HG03064 (cell line): ENCODE results near the gene SERGEF.
"Not testable (repeated sequence)": the region's sequence is repeated elsewhere in the genome, so short reads cannot be mapped to it uniquely, and the experiment has no call there.

ENCODE experiments used
- ATAC-seq: cut with Tn5 transposase; IDR thresholded peaks from one replicate; pipeline ENCODE4 v1.9.1; 2021; ENCODE audit warnings: low read depth; ENCODE audit not compliant: unreplicated experiment

SERGEF gene

DNA sequence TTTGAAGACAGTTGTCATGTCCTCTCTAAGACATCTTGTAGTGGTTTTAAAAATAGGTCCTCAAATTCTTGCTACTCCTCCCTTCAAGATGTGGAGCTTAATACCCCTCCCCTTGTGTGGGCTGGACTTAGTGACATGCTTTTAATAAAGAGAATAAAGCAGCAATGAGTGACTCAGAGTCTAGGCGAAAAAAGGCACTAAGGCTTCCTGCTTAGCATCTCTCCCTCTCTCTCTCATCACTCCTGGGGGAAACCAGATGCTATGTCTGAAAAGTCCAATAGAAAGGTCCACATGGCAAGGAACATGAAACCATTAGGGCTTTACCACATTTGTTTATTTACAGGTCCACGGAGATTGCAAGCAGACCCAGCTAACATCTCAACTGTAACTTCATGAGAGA lies 11.7 kb downstream of the SERGEF start:
- ATAC-seq = no peak

DNA sequence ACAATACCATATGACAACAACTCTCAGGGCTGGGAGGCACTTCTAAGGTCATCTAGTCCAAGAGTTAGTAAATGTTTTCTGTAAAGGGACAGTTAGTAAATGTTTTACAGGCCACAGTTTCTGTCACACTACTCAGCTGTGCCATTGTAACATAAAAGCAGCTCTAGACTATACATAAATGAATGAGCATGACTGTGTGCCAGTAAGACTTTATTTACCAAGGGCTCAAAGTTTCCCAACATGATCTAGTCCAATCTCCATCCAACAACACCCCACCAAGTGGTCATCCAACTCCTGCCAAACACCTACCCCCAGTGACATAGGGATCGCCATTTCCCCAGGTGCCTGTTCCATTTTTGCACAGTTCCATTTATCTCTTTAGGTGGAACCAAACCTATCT lies 12.1 kb downstream of the SERGEF start:
- no peak for ATAC-seq

DNA sequence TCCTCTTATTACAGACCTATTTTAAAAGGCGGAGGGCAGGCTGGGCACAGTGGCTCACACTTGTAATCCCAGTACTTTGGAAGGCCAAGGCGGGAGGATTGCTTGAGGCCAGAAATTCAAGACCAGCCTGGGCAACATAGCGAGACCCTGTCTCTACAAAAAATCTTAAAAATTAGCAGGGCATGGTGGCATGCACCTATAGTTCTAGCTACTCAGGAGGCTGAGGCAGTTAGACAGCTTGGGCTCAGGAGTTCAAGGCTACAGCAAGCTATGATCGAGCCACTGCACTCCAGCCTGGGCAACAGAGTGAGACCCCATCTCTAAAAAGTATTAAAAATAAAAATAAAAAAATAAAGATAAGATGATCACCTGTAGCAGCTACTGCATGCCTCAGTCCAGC lies 12.7 kb downstream of the SERGEF start:
- not testable (repeated sequence) for ATAC-seq

DNA sequence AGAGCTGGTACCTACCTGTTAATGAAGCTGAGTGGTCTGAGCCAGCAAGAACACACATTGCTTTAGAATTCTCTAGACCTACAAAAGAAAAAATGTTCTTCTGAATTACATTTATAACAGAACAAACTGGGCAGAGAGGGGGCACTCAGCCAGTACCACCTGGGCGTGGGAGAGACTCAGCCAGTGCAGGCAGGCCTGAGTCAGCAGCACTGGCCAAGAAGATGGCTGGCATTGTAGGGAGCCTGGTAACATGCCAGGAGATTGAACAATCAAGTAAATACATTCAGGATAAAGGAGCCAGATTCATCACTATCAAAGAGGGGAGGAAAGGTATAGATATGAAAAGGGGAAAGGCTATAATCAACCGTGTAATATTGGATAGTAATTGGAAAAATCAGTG lies 19.9 kb downstream of the SERGEF start:
- no peak for ATAC-seq

DNA sequence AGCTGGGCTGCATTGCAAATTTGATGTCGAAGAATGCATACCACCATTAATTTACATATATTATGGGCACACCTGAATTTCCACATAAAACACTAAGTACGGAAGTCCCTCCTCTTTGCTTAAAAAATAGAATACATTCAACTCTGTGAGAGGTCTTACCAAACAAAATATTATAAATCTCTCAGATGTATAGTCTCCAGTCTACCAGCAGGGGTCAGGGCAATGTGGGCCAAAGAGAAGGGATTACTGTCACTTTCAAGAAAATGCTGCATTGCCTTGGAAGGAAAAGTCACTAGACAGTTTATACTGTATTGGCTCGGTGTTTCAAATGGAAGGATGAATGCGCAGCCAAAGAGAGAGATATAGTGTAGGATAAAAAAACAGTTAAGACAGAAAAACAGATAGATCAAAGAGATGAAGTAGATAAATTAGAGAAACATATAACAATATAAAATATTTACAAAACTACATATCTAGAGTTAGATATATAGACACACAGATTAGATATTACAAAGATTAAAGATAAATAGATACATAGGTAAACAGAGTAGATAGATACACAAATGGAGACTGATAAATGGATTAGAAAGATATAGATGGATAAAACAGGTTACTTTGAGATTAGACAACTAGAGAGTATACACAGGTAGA lies 20.9 kb downstream of the SERGEF start:
- peak; percentile 89 for ATAC-seq

DNA sequence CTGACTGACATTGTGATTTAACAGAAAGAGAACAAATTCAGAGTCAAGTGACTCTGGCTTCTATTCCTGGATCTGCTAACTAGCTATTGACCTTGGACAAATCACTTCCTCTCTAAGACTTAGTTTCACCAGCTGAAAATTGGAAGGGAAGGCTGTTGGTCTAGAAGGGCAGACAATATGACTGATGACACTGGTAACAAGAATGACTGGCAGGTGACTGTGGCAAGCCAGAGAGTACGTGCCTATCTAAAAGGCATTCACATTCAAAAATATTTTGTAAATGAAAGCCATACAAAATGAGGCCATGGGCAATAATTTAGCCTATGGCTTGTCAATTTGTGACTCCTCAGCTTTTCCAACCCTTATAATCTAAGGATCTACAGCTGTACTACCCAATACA lies 23.5 kb downstream of the SERGEF start:
- ATAC-seq = no peak

DNA sequence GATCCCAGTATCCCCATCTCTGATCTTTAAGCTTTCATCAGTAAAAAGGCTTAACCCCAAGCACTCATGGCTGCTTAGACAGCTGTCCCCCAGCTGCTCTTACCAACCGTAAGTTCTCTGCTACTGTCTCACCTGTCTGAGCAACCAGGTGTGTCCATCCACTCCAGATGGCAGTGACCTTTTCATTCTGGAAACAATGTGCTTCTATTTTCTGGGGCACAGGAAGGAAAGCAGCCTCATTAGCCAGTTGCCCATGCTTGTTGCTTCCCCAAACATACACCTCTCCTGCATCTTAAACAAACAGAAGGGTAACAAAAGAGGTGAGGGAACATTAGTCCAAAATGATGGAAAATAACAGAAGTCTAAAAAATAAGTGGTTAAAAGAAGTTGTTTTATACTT lies 24.4 kb downstream of the SERGEF start:
- no peak for ATAC-seq

DNA sequence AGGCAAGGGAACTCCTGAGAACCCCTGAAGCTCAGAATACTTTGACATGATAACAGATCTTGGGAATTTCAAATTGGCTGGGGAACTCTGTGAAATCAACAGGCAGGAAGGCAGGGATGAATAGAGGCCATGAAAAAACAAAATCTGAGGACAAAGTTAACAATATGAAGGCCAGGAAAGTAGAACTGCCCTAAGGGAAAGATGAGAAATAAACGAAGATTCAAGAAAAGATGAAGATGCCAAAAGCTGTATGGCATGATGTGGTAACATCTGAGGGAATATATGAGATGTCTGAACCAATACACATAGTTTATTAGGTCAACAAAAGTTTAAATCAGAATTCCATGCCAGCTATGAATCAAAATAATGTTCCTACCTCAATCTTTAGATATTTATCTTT lies 25.0 kb downstream of the SERGEF start:
- no peak for ATAC-seq

DNA sequence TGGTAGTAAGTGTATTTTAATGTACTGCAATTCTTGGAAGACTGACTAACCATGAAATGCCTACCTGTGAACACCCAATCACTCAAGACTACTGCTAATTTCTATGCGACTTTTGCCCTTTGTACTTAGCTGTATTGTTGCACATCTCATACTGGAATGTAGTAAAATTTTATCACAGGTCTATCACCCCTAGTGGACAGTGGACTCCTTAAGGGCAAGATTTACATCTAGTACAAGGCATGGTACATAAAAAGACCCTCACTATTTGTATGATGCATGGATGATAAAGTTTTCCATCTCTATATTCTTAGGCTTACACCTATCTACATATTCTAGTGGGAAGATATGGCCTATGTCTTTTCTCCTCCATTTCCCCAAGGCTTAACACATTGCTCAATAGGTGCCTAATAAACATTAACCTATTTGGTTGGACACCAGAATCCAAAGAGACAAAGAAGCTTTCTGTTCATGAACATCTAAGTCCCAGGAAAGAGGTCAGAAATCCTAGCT lies 26.1 kb downstream of the SERGEF start:
- ATAC-seq = no peak

DNA sequence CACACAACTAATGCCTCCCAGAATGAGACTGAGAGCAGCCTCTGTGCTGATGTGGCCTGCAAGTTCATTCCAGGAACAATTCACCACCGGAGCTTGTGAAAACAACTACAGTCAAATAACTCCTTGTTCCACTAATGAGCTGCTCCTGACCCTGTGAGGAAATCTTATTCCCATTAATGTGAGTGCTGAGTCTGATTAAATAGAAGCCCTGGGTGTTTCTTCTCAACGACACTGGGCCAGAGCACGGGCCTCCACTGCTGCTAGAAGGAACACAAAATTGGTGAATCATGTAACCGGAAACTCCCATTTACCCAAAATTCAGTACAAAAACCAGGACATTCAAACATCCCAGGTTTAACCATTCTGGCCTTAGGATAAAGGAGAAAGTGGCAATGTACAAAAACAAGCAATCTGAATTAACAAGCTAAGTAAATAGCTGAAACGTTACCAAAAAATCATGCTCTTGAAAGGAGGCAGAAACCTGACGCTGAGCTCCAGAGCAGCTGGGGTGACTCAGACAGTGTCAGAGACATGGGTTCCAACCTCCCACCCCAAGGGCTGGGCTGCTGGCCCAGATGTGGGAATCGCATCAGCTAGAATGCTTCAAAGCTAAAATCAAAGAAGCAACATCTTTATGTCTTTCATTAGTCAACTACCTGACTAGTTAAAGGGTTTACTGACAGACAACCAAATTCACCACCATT lies 26.7 kb downstream of the SERGEF start:
- no peak for ATAC-seq

DNA sequence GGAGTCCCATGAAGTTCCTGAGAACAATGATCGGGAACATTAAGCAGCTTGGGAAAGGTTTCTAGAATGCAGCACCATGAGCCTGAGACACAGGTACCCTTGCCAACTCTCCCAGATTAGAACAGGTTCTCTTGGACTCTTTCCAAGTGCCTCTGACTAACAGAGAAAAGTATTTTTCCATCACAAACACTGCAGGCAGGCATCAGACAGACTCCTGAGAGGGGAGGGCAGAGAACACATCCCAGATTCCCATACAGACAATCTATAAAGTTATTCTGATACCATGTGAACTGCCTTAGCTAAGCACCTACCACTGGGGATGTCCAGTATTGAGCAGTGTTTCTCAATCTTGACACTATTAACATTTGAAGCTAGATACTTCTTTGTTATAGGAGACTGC lies 27.3 kb downstream of the SERGEF start:
- ATAC-seq = no peak

DNA sequence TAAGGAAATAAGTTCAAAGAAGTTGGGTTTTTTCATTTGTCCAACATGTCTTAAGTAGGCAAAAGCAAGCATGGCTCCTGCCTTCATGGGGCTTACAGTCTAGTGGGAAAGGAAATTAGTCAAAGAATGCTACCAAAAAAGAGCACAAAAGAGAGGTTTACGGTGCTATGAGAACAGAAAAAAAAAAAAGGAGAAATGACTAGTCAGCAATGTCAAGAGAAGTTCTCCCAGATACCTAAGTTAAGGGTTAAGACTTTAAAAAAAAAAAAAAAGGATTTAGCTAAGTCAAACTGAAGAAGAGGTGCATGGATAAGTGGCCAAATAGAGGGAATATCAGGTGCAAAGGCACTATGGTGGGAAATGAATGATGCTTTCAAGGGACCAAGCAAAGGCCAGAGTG lies 29.3 kb downstream of the SERGEF start:
- no peak for ATAC-seq

DNA sequence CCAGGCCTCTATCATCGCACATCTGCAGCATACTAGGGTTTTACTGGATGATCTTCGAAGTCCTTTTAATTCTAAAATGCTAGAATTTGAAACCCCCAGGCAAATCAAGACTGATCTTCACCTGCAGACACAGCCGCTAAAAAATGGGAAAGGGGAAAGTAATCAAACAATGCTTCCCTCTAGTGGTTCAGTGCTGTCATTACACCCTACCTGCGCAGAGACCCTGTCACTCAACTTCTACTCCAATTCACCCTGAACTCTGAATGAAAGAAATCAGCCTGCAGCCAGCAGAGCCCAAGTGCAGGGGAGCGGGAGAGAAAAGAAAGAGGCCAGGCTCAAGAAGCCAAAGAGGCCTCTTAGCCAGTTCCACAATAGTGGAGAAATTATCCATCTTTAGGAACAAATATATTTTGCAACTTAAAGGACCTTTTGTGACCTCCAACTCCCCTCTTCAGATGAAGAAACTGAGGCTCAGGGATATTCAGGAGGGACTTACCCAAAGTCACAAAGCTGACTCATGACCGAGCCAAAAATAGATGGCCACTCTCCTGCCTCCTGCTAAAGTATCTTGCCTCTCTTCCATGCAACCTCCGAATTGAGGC lies 33.0 kb downstream of the SERGEF start:
- no peak for ATAC-seq

DNA sequence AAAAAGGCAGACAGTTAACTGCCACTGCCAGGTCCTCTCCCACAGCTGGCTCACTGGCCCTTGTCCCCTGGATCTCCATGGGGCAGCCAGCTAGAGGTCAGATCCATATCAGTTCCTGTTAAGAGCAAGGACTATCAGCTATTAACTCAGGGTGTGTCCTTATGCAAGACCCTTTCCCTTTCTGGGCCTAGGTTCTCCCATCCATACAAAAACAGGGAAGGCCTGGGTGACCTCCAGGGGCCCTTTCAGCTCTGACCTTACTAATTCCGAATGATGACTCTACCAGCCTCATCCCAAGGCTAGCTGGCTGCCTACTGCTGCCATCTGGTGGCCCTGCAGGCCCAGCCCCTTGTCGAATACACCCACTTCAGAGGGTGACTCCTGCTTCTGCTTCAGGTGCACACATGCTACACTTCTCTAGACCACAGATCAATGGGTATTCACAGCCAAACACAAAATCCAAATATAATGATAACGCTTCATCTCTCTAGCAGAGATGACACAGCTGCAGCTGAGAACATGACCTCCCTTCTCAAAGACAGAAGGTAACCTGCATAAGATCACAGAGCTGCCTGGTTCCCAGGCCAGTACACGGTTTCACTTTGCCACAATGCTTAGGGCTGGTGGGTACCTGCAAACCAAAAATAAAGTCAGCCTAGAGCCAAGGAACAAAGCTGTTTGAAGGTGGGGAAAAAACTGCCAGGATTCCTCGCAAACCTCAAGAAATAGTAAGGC lies 34.1 kb downstream of the SERGEF start:
- ATAC-seq = no peak

DNA sequence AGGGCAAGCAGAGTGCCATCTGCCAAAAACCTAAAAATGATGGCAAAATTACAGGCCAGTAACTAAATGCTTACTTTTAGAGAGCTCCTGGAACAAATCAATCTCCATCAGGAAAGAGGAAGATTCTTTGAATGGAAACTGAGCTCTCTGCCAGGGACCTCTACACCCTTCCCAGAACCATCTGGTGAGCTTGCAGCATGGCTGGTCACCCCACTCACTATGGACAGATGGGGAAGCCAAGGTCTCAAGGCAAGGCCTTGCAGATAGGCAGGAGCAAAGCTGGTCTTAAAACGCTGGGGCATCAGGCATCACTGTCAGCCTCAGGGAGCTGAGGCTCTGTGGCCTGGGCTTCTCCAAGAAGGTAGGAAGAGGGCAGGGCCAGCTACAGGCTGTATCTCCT lies 36.2 kb downstream of the SERGEF start:
- no peak for ATAC-seq

DNA sequence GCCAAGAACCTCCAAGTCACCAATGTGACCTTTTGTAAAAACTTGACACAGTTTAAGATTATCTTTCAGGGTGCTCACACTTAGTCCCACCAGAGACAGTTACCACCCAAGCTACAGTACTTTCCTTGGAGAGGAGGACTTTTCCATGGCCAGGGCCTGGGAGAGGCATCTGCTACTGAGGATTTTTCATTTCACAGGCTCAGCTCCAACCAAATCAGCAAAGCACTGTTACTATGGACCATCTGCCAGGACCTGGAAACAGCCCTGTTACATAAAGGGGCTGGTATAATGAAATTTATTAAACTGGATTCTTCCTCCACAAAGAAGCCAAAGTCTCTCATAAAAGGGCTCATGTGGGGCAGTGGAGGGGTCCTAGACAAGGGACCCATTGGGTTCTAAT lies 38.6 kb downstream of the SERGEF start:
- ATAC-seq = no peak

DNA sequence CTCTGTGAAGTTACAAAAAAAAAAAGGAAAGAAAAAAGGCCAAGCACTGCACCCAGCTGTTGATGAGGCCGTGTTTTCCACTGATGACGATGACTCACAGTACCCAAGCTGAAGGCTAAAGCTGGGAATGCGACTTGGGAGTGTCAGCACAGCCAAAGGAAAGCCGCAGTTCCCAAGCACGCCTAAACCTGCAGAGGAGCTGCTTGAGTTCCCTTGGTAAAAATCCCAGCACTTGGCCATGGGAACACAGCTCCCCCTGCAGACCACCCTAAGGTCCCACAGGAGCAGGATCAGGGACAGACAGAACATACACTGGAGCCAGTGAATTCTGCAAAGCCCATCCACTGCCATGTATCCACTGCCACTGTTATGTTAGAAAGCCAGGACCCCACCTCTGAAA lies 39.9 kb downstream of the SERGEF start:
- no peak for ATAC-seq

DNA sequence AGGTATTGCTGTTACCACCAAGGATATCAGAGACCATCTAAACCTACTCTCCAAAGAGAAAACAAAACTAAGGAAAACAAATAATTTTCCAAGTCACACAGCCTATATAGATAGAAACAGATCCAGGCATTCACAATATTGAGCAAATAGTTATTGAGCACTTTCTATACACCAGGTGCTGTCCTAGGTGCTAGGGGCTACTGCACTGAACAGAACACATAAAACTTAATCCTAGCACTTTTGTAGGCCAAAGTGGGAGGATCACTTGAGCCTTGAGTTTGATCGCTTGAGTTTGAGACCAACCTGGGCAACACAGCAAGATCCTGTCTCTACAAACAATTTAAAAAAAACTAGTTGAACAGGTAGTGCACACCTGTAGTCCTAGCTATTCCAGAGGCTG lies 44.6 kb downstream of the SERGEF start:
- ATAC-seq = no peak

DNA sequence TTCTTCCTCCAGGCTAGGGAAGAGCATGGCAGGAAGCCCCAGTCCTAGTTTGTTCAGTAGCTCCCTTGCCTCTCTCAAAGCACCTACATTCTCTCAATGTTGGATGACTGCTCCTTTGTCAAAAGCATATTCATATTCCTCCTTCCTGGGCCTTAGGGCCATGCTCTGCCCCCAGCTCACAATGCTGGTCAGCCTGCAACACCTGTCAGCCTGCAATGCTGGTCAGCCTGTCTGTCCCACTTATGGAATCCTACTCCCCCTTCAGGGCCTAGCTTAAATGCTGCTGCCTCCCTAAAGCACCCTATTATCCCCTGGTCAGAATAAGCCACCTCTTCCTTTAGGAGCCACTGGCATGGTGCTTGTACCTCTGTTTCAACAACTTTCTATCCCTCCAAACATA lies 45.2 kb downstream of the SERGEF start:
- no peak for ATAC-seq

DNA sequence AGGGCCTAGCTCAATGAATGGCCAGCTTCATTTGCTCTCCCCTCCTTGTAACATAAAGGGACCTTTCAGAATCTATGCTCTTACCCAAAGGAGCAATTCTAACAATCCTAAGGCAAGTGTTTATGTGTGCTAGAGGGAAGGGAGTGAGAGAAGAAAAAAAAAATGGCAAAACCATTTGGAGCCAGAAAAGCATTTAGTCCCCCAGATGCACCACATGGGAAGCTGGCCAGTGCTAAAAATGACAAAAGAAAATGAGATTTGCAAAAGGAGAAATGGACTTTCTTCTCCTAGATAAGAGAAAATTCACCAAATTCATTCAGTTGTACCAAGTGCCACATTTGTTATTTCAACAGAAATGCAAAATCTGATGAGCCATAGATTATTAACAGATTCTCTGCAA lies 52.8 kb downstream of the SERGEF start:
- ATAC-seq = no peak

DNA sequence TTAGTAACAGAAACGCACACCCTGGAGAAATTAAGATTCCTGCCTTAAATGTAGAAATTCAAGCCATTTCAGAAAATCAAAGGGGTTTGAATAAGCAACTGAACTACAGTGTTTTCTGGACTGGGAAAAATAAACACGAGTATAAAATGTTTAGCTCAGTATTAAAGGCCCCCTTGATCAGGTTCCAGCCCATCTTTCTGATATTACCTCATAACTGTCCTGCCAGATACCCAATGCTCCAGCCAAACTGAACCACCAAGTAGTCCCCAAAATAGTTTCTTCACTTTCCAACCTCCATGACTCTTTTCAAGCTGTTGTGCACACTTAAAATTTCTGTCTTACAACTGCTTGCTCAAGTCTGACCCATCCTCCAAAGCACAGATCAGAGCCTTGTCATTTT lies 54.4 kb downstream of the SERGEF start:
- ATAC-seq = no peak
